Activated naive CD4-positive, alpha-beta T cell treated with Interleukin-2 at 50 U/mL for 16 hours (primary cell): Measurements from ENCODE around the gene CATSPER3.

Experiments used
- DNase-seq: peaks from one replicate; pipeline ENCODE4 v3.0.0-alpha.2; 2020

The CATSPER3 gene

GRCh38 chr5:135030956-135031812 lies 63.5 kb downstream of the CATSPER3 start:
- no peak for DNase-seq

GRCh38 chr5:135031813-135032694 lies 64.3 kb downstream of the CATSPER3 start:
- DNase-seq, result no peak

GRCh38 chr5:135032695-135032998 lies 64.9 kb downstream of the CATSPER3 start:
- no peak for DNase-seq

GRCh38 chr5:135032999-135033861 lies 65.5 kb downstream of the CATSPER3 start:
- DNase-seq, result no peak

- DNase-seq, result no peak
These were observed 66.2 kb downstream of the CATSPER3 start, which contains the start of gene PITX1 for GRCh38 chr5:135033901-135034235. TSS of gene PITX1 (minus strand) at chr5:135034228. CDS start at chr5:135033881, 347 bp downstream.

GRCh38 chr5:135034236-135034962 lies 66.7 kb downstream of the CATSPER3 start:
- DNase-seq, result peak; percentile 20

GRCh38 chr5:135034963-135035677 lies 67.4 kb downstream of the CATSPER3 start:
- no peak for DNase-seq

GRCh38 chr5:135035678-135036030 lies 67.9 kb downstream of the CATSPER3 start:
- DNase-seq, result no peak

GRCh38 chr5:135036405-135036804 lies 68.7 kb downstream of the CATSPER3 start:
- DNase-seq, result no peak

- DNase-seq, result no peak
These were observed 70.0 kb downstream of the CATSPER3 start for GRCh38 chr5:135037519-135038204.

- no peak for DNase-seq
These were observed 70.6 kb downstream of the CATSPER3 start for GRCh38 chr5:135038205-135038812.

GRCh38 chr5:135038813-135039270 lies 71.1 kb downstream of the CATSPER3 start:
- DNase-seq, result no peak

GRCh38 chr5:135039271-135040033 lies 71.7 kb downstream of the CATSPER3 start:
- no peak for DNase-seq

- DNase-seq, result no peak
These were observed 72.3 kb downstream of the CATSPER3 start for GRCh38 chr5:135040034-135040332.

- no peak for DNase-seq
These were observed 72.8 kb downstream of the CATSPER3 start for GRCh38 chr5:135040333-135041144.

GRCh38 chr5:135041145-135041587 lies 73.5 kb downstream of the CATSPER3 start:
- DNase-seq, result no peak

- no peak for DNase-seq
These were observed 74.0 kb downstream of the CATSPER3 start for GRCh38 chr5:135041726-135042125.

- DNase-seq, result no peak
These were observed 74.9 kb downstream of the CATSPER3 start for GRCh38 chr5:135042595-135042994.

- no peak for DNase-seq
These were observed 77.8 kb downstream of the CATSPER3 start for GRCh38 chr5:135045488-135045887.
